Transverse colon (tissue), 4 donors: ENCODE data around the gene MYO7B. TPM values are rescaled to one million over a fixed set of nuclear protein-coding genes. Genes with fewer than 3 reads are reported as not detected.

ENCODE experiments used
- DNase-seq: peaks from one replicate; pipeline ENCODE4 v3.0.0-alpha.2; 2019
- H3K27ac ChIP-seq, 4 donors: fragments of 200-600 bp; sonication (generic); 2 replicates each; pipeline ENCODE4 v1.5.1; 2016 to 2018; ENCODE audit warnings: inconsistent platforms in 4 of 4
- H3K27me3 ChIP-seq: fragments of 200-600 bp; sonication (generic); 2 replicates; pipeline ENCODE4 v1.5.1; 2017; ENCODE audit warnings: inconsistent platforms
- H3K36me3 ChIP-seq, 4 donors: fragments of 200-600 bp; sonication (generic); 2 replicates each; pipeline ENCODE4 v1.5.1; 2017 to 2019; ENCODE audit warnings: inconsistent platforms in 4 of 4
- H3K4me1 ChIP-seq, 4 donors: fragments of 200-600 bp; sonication (generic); 2 replicates each; pipeline ENCODE4 v1.5.1; 2017 to 2020; ENCODE audit warnings: inconsistent platforms in 4 of 4
- H3K4me3 ChIP-seq, 4 donors: fragments of 200-600 bp; sonication (generic); 1 replicate in 1 of 4; 2 replicates in 3 of 4; pipeline versions ENCODE4 v1.5.1 to v1.6.1; 2017 to 2019; ENCODE audit warnings: inconsistent platforms in 4 of 4
- H3K9me3 ChIP-seq, 2 donors: fragments of 200-600 bp; sonication (generic); 2 replicates each; pipeline ENCODE4 v1.5.1; 2017 to 2019; ENCODE audit warnings: inconsistent platforms in 2 of 2
- EP300 ChIP-seq: sonication (generic); formaldehyde crosslinking; IDR thresholded peaks from one replicate; pipeline ENCODE4 v1.6.1; 2017; ENCODE audit warnings: antibody characterized with exemption, low read depth
- POLR2A ChIP-seq: fragments of 450-650 bp; IDR thresholded peaks from one replicate; pipeline ENCODE4 v1.6.1; 2016; ENCODE audit warnings: antibody characterized with exemption, mild to moderate bottlenecking, moderate library complexity
- POLR2AphosphoS5 ChIP-seq, 3 donors: sonication (generic); formaldehyde crosslinking; IDR thresholded peaks; one replicate each; pipeline ENCODE4 v1.6.1; 2016; ENCODE audit warnings: antibody characterized with exemption in 3 of 3
- WGBS, 2 donors: methylation state at CpG; one replicate each; pipeline ENCODE4 v1.1.5; 2018; ENCODE audit warnings: low coverage in 1 of 2; 5-methylcytosine and 5-hydroxymethylcytosine counted together
- in situ Hi-C, 4 donors: fragments of 200-750 bp; cut with MboI; loops; one replicate each; pipeline versions ENCODE4 v1.15.0 to v1.15.1; 2017; ENCODE audit warnings: low sequenced_read_pairs in 3 of 4, low pct_ligation_motif_present in 1 of 4, low pct_unique_long_range_greater_than_20kb in 1 of 4
- intact Hi-C: fragments of 100-400 bp; cut with DNase I; formaldehyde crosslinking; loops from one replicate; pipeline ENCODE4 v1.15.1; 2023; ENCODE audit warnings: low total_unique reads
- total RNA-seq, 4 donors: library from RNA; depleted of rRNA; stranded (reverse); fragments of >200 nt; gene quantifications; one replicate each; pipeline ENCODE4 v1.1.0, GENCODE V29; 2016
- TF ChIP-seq, protein P1 (sequence below), 5 experiments: fragments of 200-600 bp in 3 of 5; fragments of 450-650 bp in 2 of 5; sonication (generic) in 3 of 5; IDR thresholded peaks; 1 replicate in 2 of 5; 2 replicates in 3 of 5; pipeline ENCODE4 v1.5.1; 2016 to 2017; ENCODE audit warnings: antibody characterized with exemption in 5 of 5, inconsistent platforms in 3 of 5, mild to moderate bottlenecking in 2 of 5, moderate library complexity in 1 of 5

Gene MYO7B
- total RNA-seq, 4 donors from 2014 or later = 242 to 637 (median 280) TPM

DNA sequence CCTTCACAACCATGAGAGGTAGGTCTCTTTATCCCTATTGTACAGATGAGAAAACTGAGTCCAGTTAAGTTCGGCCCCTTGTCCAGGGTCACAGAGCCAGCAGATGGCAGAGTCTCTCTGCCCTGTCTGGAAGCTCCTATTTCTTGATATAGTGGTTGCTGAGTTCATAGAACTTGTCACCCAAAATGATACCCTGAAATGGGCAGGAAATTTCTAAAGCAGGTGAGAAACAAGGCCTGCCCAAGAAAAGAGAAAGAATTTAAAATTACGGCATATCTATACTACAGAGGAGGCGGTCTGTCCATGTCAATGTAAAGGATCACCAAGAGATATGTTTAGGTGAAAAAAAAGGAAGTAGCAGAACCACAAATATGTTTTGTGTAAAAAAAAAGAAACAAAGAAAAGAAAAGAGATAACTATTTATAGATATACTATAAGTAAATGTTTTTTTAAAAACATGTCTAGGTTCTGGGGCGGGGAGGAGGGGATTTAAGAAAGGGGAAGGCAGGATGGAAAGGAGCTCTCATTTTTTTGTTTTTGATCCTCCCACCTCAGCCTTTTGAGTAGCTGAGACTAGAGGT lies 39.8 kb downstream of the MYO7B start:
- Histone ChIP-seq H3K9me3 (no peaks in the 10 kb centered on the region), H3K27me3 (no peaks in the 10 kb centered on the region), H3K36me3 (no peaks in the 10 kb centered on the region), H3K4me3 (no peak overlapping the region), H3K27ac (no peak overlapping the region), H3K4me1 (peaks cover 0 to 8% (median 5%) of the 10 kb centered on the region in 4 donors)
- in situ Hi-C loops = no loop called here
- 79 to 87% methylated on average over 3 to 4 of the region's 4 CpGs for WGBS, 2 donors
- intact Hi-C loops = no loop called here
- TF ChIP-seq POLR2A (no peak), POLR2AphosphoS5 (IDR thresholded peaks at IDR 0.05) (no peak), EP300 (no peak)
- TF ChIP-seq, protein P1, sequence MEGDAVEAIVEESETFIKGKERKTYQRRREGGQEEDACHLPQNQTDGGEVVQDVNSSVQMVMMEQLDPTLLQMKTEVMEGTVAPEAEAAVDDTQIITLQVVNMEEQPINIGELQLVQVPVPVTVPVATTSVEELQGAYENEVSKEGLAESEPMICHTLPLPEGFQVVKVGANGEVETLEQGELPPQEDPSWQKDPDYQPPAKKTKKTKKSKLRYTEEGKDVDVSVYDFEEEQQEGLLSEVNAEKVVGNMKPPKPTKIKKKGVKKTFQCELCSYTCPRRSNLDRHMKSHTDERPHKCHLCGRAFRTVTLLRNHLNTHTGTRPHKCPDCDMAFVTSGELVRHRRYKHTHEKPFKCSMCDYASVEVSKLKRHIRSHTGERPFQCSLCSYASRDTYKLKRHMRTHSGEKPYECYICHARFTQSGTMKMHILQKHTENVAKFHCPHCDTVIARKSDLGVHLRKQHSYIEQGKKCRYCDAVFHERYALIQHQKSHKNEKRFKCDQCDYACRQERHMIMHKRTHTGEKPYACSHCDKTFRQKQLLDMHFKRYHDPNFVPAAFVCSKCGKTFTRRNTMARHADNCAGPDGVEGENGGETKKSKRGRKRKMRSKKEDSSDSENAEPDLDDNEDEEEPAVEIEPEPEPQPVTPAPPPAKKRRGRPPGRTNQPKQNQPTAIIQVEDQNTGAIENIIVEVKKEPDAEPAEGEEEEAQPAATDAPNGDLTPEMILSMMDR (IDR thresholded peaks at IDR 0.05) = no peak
- DNase-seq = no peak

DNA sequence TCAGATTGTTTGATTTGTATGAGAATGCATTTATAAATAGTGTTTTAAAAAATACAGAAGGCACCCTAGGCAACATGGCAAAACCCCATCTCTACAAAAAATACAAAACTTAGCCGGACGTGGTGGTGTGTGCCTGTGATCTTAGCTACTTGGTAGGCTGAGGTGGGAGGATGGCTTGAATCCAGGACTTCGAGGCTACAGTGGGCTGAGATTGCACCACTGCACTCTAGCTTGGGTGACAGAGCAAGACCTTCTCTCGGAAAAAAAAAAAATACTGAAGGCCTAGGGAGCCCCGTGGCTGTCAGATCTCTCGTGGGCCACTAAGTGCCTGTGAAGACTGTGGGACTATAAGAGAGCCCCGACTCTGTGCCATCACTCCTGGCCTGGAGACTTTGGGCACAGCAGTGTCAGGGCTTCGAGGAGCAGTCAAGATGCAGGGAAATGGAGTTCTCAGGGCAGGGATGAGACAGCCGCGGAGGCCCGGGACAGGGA lies 40.5 kb downstream of the MYO7B start:
- Histone ChIP-seq H3K4me1 (peaks cover 0 to 8% (median 5%) of the 10 kb centered on the region in 4 donors), H3K36me3 (no peaks in the 10 kb centered on the region), H3K27ac (no peak overlapping the region), H3K9me3 (no peaks in the 10 kb centered on the region), H3K4me3 (no peak overlapping the region), H3K27me3 (no peaks in the 10 kb centered on the region)
- intact Hi-C loops (no loop called here), in situ Hi-C loops (no loop called here)
- 70% methylated on average over 11 of the region's 11 CpGs; no CpG with 5 or more reads in 1 of the 2 donors for WGBS, 2 donors
- TF ChIP-seq POLR2AphosphoS5 (IDR thresholded peaks at IDR 0.05) = no peak
- no peak for TF ChIP-seq POLR2A
- TF ChIP-seq, protein P1 (IDR thresholded peaks at IDR 0.05) = no peak
- no peak for TF ChIP-seq EP300
- DNase-seq = no peak

DNA sequence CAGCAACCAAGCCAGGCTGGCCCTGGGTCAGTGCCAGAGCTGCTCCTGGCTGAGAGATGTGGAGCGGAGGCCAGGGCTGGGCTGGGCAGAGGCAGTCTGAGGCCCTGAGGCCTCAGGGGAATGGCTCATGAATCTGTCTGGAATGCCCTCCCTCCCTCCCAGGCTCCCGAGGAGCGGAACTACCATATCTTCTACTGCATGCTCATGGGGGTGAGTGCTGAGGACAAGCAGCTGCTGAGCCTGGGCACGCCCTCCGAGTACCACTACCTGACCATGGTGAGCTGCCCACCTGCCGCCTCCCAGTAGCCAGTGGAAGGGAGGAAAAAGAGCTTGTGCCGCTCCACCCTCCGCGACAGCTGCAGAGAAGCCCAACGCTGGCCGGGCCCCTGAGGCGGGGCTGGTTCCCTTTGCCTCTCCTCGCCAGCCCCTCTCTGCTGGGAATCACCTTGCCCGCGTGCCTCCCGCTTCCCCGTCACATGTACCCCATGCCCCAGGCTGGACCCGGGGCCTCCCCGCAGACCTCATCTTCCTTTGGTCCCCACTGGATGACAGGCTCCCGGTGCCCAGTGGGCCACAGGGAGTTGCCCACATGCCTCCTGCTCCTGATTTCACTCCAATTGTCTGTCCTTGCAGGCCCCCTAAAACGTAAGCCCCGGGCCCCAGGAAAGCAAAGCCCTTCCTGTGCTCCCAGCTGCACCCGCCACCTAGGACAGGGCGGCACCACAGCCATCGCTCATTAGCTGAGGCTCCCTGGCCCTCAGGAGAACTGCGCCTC lies 41.1 kb downstream of the MYO7B start:
- Histone ChIP-seq H3K27me3 (no peaks in the 10 kb centered on the region), H3K9me3 (no peaks in the 10 kb centered on the region), H3K4me1 (peaks cover 0 to 8% (median 5%) of the 10 kb centered on the region in 4 donors), H3K4me3 (no peak overlapping the region), H3K27ac (no peak overlapping the region), H3K36me3 (no peaks in the 10 kb centered on the region)
- WGBS, 2 donors = 89 to 100% methylated on average over 1 to 25 of the region's 26 CpGs
- TF ChIP-seq POLR2AphosphoS5 (IDR thresholded peaks at IDR 0.05) (no peak), EP300 (no peak), POLR2A (no peak)
- TF ChIP-seq, protein P1 (IDR thresholded peaks at IDR 0.05) = no peak
- intact Hi-C loops = no loop called here
- DNase-seq = no peak
- in situ Hi-C loops = no loop called here

DNA sequence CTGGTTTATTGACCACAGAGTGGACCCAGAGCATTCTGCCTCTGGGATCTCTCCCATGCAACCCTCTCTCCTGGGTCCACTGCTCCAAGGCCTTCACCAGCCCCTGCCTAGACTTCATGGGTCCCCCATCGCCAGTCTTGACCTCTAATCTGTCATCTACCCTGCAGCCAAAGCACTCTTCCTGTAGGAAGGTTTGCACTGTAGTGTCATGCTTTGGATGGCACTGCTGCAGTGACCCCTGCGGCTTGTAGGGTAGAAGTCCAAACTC lies 41.7 kb downstream of the MYO7B start:
- peaks cover 0 to 8% (median 5%) of the 10 kb centered on the region in 4 donors for H3K4me1 ChIP-seq
- no peak overlapping the region for H3K4me3 ChIP-seq
- WGBS, 2 donors = 87% methylated on average over 2 of the region's 2 CpGs; no CpG with 5 or more reads in 1 of the 2 donors
- no peaks in the 10 kb centered on the region for H3K36me3 ChIP-seq
- intact Hi-C loops = no loop called here
- TF ChIP-seq, protein P1 (IDR thresholded peaks at IDR 0.05) = no peak
- no peak for TF ChIP-seq POLR2A
- no peak for TF ChIP-seq EP300
- TF ChIP-seq POLR2AphosphoS5 (IDR thresholded peaks at IDR 0.05) = no peak
- H3K27me3 ChIP-seq = no peaks in the 10 kb centered on the region
- no peaks in the 10 kb centered on the region for H3K9me3 ChIP-seq
- DNase-seq = no peak
- no peak overlapping the region for H3K27ac ChIP-seq
- in situ Hi-C loops = no loop called here
